GM03348 (cell line): Measurements from ENCODE around the gene TPT1.
"Not testable (repeated sequence)": the region's sequence is repeated elsewhere in the genome, so short reads cannot be mapped to it uniquely, and the experiment has no call there.

Source experiments
- DNase-seq: peaks from one replicate; pipeline ENCODE4 v3.0.0; 2012; ENCODE audit warnings: low spot score

The TPT1 gene

DNA sequence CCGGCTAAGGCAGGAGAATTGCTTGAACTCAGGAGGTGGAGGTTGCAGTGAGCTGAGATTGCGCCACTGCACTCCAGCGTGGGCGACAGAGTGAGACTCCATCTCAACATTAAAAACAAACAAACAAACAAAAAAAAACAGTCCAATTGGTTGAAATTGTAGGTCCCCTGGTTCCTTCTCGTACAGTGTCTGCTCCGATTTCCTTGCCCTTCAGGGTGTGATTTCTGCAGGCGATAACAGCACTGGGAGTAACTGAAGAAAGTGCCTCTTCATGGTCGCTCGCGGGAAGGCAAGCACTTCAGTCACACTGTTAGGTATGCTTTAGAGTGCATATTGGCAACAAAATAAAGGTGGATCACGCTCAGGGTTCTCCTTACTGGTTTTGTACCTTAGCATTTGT is 39.7 kb downstream of the TPT1 start:
- no peak for DNase-seq

DNA sequence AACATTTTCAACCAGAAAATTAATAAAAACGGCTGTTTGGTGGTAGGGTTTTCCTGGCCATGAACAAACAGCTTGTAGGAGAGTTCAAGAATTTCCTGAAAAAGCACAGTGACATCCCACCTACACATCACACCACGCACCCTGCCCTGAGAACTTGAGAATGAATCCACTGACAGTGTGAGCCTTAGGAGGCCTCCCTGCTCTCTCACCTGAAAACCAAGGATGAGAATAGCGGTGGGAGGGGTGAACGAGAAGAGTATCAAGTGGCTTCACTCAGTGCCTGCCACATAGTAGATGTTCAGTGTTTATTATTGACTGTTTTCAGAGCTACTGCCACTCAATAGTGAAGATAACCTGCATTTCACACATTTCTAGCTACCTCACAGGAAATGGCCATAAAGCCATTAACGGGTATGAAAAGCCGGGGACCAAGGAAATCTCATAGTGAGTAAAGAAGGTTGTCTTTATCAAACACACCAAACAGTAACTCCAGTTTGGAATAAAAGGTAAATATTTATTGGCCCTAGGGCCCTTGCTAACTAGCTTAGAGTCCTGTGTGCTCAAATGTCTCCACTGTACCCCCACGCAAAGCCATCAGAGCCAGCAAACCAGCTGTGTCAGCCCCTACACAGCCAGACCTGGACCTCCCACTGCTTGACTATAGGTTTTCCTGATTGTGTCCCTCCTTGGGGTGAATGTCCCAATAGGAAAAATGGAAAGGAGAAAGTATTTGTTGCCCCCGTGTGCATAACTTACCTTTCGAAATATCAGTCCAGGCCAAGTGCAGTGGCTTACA is 40.6 kb downstream of the TPT1 start:
- DNase-seq, result no peak

DNA sequence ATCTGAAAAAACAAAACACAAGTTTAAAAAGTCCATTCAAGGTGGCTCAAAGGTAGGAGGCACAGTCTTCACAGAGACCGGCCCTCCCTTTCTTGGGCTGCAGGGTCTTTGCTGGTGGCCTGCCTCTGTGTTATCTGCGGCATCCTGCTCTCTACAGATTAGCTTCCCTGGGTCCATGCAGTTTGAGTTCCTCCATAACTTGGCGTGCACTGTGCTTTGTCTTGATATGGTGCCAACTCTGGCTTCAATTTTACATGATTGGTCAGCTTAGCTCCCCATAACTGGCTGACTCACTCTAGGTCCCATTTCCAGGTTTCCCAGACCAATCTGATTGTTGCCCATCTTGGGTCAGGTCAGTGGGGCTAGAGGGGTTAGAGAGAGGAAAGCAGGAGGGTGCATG is 41.8 kb downstream of the TPT1 start:
- DNase-seq, result no peak

DNA sequence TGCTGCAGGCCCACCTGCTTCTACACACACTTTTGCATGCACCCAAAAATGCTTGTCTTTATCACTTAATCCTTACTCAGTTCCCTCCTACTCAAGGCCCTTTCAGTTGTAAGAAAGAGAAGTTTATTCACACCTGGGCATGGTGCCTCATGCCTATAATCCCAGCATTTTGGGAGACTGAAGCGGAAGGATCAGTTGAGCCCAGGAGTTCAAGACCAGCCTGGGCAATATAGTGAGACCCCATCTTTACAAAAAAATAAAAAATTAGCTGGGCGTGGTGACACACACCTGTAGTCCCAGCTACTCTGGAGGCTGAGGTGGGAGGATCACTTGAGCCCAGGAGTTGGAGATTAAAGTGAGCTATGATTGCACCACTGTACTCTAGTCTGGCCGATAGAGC is 42.4 kb downstream of the TPT1 start:
- DNase-seq, result not testable (repeated sequence)

DNA sequence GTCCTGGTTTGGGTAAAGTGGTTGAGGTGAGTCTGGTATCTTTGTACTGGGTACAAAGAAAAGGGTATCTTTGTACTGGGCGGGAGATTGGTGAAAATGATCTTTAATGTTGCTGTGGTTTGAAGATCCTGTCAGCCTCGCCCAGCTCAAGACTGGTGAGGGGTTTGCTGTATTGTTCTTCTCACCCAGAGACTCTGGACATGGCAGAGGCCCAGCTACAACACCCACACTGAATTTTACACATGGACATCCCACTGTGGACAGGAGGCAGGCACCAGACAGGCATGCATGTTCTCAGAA is 42.8 kb downstream of the TPT1 start:
- no peak for DNase-seq

DNA sequence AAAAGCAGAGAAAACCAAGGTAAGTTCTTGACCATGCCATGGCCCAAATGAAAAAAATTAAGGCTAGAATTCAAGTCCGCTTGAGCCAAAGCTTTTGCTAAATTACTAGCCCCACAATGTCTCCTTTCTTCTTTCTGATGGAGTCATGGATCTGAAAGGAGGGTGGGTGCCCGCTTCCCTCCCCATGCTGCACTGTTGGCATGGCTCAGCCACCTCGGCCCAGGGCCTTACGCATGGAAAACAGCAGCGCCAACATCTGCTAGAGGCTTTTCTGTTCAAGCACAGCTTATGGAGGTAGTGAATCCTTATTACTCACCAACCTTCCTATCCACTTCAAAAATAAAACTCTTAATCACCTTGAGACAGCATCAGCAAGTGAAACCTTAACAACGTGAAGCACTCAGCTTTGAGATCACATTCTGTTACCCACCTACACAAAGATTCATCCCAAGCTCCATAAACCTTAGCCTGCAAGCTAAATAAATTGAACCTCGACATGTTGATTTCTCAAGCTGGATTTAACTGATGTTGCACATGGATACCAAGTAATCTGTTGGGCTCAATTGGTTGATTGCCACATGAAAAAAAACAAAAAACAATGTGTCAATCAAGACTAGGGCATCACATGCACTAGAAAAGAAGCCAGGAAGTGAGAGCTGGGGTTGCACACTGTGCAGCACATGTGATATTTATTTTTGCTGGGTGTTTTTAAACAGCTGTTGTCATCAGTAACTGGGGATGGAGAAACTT is 43.4 kb downstream of the TPT1 start:
- DNase-seq, result no peak

DNA sequence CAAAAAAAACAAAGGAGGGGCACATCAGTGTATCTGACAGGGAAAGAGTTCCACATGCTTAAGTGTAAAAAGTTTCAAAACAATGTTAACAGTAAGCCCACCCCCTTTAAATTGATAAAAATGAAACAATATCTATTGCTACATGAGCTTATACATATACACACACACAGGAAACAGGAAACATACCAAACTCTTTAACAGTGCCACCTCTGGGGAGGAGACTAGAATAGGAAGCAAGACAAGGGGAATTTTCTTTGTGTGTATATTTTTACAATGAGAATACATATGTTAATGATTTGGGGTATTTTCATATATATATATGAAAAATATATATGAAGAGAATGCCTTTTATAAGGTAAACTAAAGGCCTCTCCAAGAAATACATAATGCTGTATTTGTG is 44.7 kb downstream of the TPT1 start:
- no peak for DNase-seq

DNA sequence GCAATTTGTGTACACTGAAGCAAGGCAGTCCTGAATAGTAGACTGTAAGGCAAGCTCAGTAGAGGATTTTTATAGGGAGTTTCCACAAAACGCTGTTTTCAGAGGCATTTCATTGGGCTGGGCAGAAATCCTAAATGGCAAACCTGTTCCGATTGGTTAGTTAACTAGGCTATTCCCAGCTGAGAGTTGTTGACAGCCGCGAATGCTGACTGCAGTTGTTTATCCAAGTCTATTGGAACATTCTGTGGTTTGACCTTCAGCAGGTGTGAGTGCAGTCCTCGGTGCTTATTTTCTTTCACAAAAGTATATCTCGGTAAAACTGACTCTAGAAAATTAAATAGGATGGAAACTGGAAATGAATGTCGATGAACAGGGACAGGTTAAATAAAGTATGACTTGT is 45.4 kb downstream of the TPT1 start:
- DNase-seq, result no peak

DNA sequence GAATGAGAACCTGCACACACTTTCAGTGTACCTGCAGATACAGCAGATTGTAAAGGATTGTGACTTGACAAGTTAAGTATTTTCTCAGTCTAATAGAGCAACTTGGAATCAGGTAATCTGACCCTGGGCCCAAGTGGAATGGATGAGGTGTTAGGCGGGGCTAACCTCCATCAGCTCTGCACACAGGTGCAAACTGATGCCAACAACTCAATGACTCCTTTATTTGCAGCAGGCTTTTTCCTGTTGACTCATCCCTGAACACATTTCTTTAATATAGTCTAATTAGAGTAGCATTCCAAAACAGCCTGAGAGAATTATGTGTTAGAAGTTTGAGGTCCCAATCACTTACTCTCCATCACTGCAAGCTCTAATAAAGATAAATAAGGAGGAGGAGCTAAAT is 48.8 kb downstream of the TPT1 start:
- peak; percentile 13 for DNase-seq

DNA sequence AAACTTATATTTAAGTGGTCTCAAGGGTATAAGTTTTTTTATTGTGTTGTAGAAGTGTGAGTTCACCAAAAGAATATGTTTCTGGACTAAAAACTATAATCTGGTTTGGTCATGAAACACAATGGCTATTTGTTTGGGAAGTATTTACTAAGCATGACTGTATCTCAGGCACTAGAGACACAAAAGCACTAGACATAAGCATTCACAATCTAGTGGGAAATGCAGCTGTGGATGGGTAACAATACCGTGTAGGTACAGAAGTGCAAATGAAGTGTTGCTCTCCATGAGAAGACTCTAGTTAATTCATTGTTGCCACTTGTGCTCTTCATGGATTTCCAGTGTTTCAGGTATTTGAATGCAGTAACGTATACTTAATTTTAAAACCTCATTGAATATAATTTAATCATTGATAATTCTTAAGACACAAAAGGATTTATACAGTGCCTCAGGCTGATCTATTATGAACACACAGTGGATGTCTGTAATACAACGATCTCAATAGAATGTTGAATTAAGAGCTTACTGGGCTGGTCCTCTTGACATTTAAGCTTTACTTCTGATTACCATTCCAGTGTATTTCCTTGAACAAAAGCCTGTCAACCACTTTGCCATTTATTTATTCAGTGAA is 50.9 kb downstream of the TPT1 start:
- no peak for DNase-seq
